K562 (cell line): ENCODE measurements around the gene ANTXRL. TPM values are rescaled to one million over a fixed set of nuclear protein-coding genes. Genes with fewer than 3 reads are reported as not detected.
"Not testable (repeated sequence)": the region's sequence is repeated elsewhere in the genome, so short reads cannot be mapped to it uniquely, and the experiment has no call there.

ENCODE experiments used
- ATAC-seq: fragments of 200-7000 bp; cut with Tn5 transposase; 3 replicates; pipeline ENCODE4 v1.9.1; 2020; ENCODE audit warnings: moderate library complexity
- BruUV-seq: library from RNA; stranded (reverse); fragments of 400-500 nt; replicated peaks from 2 replicates; lab custom pipeline; 2021; lab: Mats Ljungman, UMichigan
- CTCF ChIA-PET: fragments of 300-600 bp; formaldehyde crosslinking; extraction: SDS; loops from one replicate; lab custom pipeline; 2021; ENCODE audit warnings: low intra/inter-chr PET ratio; lab: Yijun Ruan, JAX
- POLR2A ChIA-PET: fragments of 300-600, 350-650 bp; sonication (Branson Sonifier 250); formaldehyde crosslinking; extraction: SDS; loops from one replicate; lab custom pipeline; 2021; ENCODE audit warnings: antibody characterized with exemption, inconsistent platforms; lab: Yijun Ruan, JAX
- DNase-seq, 4 experiments: peaks; one replicate each; pipeline versions ENCODE4 v3.0.0 to v3.0.0-alpha.2; 2011 to 2018; ENCODE audit warnings: low spot score in 3 of 4, mixed read lengths in 3 of 4; ENCODE audit errors: extremely low read depth in 1 of 4
- FAIRE-seq: peaks from 2 replicates; lab custom pipeline; 2011; peaks lifted over from hg19 to GRCh38; lab: Jason Lieb, UNC
- H2AFZ ChIP-seq: 2 replicates; pipeline ENCODE4 v1.6.0; 2011; ENCODE audit warnings: low read depth, low read length, control low read depth, inconsistent platforms
- H3K27ac ChIP-seq: fragments of 200-600 bp; 3 replicates; pipeline ENCODE4 v1.8.0; 2011; ENCODE audit warnings: low read depth, mild to moderate bottlenecking, control low read depth, inconsistent platforms, low read length, moderate library complexity, mixed read lengths; ENCODE audit errors: extremely low read depth
- H3K27me3 ChIP-seq, 2 experiments: fragments of 300-600 bp in 1 of 2; 2 replicates in 1 of 2; 3 replicates in 1 of 2; pipeline versions ENCODE4 v1.6.0 to v1.8.0; 2011; ENCODE audit warnings: inconsistent platforms in 2 of 2, low read length in 2 of 2, mild to moderate bottlenecking in 1 of 2, mixed read lengths in 1 of 2, moderate library complexity in 1 of 2; ENCODE audit not compliant: control insufficient read depth in 2 of 2, insufficient read depth in 2 of 2
- H3K36me3 ChIP-seq: fragments of 300-600 bp; 3 replicates; pipeline ENCODE4 v1.8.0; 2011; ENCODE audit warnings: mild to moderate bottlenecking, low read length, inconsistent platforms; ENCODE audit not compliant: control insufficient read depth, insufficient read depth
- H3K4me1 ChIP-seq, 2 experiments: fragments of 200-600 bp in 1 of 2; replicated peaks in 1 of 2; 2 replicates in 1 of 2; 3 replicates in 1 of 2; pipeline versions ENCODE4 v1.5.1 to v1.8.0; 2011; ENCODE audit warnings: inconsistent platforms in 2 of 2, low read length in 2 of 2, mild to moderate bottlenecking in 1 of 2, mixed read lengths in 1 of 2, moderate library complexity in 1 of 2; ENCODE audit not compliant: control insufficient read depth in 2 of 2, insufficient read depth in 2 of 2
- H3K4me2 ChIP-seq: 2 replicates; pipeline ENCODE4 v1.6.1; 2011; ENCODE audit warnings: low read length, control low read depth, inconsistent platforms, mixed read lengths; ENCODE audit not compliant: insufficient read depth
- H3K4me3 ChIP-seq: fragments of 200-600 bp; sonication (generic), shearing (Covaris generic); 2 replicates; pipeline ENCODE4 v1.5.1; 2016; ENCODE audit warnings: control low read depth, inconsistent platforms
- H3K79me2 ChIP-seq: fragments of 200-600 bp; 3 replicates; pipeline ENCODE4 v1.8.0; 2011; ENCODE audit warnings: low read length, inconsistent platforms; ENCODE audit not compliant: control insufficient read depth, insufficient read depth
- H3K9ac ChIP-seq, 2 experiments: 2 replicates each; pipeline versions ENCODE4 v1.6.0 to v1.6.1; 2011; ENCODE audit warnings: low read depth in 2 of 2, low read length in 2 of 2, control low read depth in 1 of 2, inconsistent platforms in 1 of 2, mild to moderate bottlenecking in 1 of 2, mixed read lengths in 1 of 2; ENCODE audit not compliant: insufficient read depth in 1 of 2
- H3K9me1 ChIP-seq: one replicate; pipeline ENCODE4 v1.6.0; 2011; ENCODE audit warnings: inconsistent platforms, mild to moderate bottlenecking, low read length, moderate library complexity; ENCODE audit not compliant: control insufficient read depth, insufficient read depth
- H3K9me3 ChIP-seq: replicated peaks from 2 replicates; pipeline ENCODE4 v1.5.1; 2011; ENCODE audit warnings: low read depth, low read length, inconsistent platforms; ENCODE audit not compliant: control insufficient read depth, insufficient read depth
- H4K20me1 ChIP-seq: replicated peaks from 2 replicates; pipeline ENCODE4 v1.6.1; 2011; ENCODE audit warnings: low read length, inconsistent platforms, mixed read lengths; ENCODE audit not compliant: control insufficient read depth, insufficient read depth
- IFI16 ChIP-seq: fragments of 250-450 bp; sonication (Bioruptor Pico); IDR thresholded peaks from 2 replicates; pipeline ENCODE4 v2.1.2; 2022; ENCODE audit warnings: mild to moderate bottlenecking, inconsistent platforms
- WGBS: fragments of 100-300 bp; shearing (Covaris generic); methylation state at CpG from one replicate; pipeline ENCODE4 v1.1.6; 2016; ENCODE audit warnings: low coverage, mixed read lengths; ENCODE audit not compliant: insufficient coverage; ENCODE audit errors: missing lambda C conversion rate; 5-methylcytosine and 5-hydroxymethylcytosine counted together
- in situ Hi-C: fragments of 300-500 bp; cut with MboI; formaldehyde crosslinking; loops from 4 replicates; pipeline ENCODE4 v1.15.0; 2018; ENCODE audit warnings: inconsistent platforms, mixed read lengths
- intact Hi-C: fragments of 100-400 bp; cut with micrococcal nuclease; formaldehyde crosslinking; loops from 2 replicates; pipeline ENCODE4 v1.14.2; 2022
- polyA plus RNA-seq, 8 experiments: library from polyadenylated mRNA; depleted of rRNA in 4 of 8; stranded (reverse) in 5 of 8; unstranded in 3 of 8; fragments of >200 nt; fragmentation: Nextera tagmentation in 2 of 8; fragmentation: Illumina TruSeq in 1 of 8; extraction: Ambion mirVana in 2 of 8; extraction: Trizol in 1 of 8; gene quantifications; 2 replicates each; pipeline versions ENCODE4 v1.2.1 to v1.2.3, GENCODE V29; 2011 to 2014; ENCODE audit warnings: inconsistent platforms in 1 of 8, missing spikeins in 1 of 8
- total RNA-seq, 7 experiments: library from RNA; depleted of rRNA in 6 of 7; stranded (reverse); fragments of >200 nt in 6 of 7; fragmentation: Illumina TruSeq in 2 of 7; extraction: Trizol in 2 of 7; gene quantifications; 2 replicates each; pipeline versions ENCODE4 v1.2.1 to v1.2.3, GENCODE V29; 2011 to 2021; ENCODE audit warnings: low replicate concordance in 1 of 7
- TF ChIP-seq, protein P1 (sequence below), 2 experiments: fragments of 450-650 bp; IDR thresholded peaks; 2 replicates each; pipeline ENCODE4 v1.6.1; 2016
- TF ChIP-seq, protein P2 (sequence below): sonication (generic); formaldehyde crosslinking; IDR thresholded peaks from 2 replicates; pipeline ENCODE4 v1.8.0; 2023; ENCODE audit warnings: missing genetic modification reagents, mild to moderate bottlenecking, borderline replicate concordance
- TF ChIP-seq, protein P3 (sequence below): fragments of 450-650 bp; conservative IDR thresholded peaks from 2 replicates; pipeline ENCODE4 v1.6.1; 2016; ENCODE audit warnings: missing genetic modification characterization, low read depth, mild to moderate bottlenecking, missing compliant biosample characterization, moderate library complexity

Gene ANTXRL
- total and polyA plus RNA-seq, 9 of the 15 experiments (the other 6 are each of a cell fraction or from before 2014, with no cell fraction given), result not detected

DNA sequence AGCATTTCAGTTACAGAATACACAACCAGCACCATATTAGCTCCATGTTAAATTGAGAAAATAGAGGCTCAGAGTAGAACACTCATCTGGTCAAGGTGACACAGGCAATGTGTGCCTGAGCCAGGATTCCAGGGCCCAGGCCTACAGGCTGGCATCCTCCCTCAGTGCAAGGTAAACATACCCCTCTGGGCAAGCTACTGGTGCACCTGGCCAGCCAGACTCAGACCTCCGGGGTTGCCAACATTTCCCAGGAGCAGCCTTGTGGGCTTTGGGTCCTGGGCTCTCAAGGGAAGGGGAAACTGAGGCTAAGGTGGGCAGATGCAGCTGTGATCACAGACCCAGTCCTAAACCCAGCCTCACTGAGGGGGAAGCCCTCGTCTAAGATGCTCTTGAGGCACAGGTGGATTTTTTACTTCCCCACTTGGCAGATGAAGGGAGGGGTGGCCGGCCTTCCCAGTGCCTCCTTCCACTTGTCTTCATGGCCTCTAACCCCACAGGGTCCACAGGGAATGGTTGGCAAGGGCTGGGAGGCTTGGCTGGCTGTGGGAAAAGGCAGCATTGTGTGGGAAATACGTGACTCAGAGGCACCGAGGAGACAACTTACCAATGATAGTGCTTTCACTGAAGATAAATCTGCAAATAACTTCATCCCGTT, 23.8 kb upstream of the ANTXRL start:
- H2AFZ ChIP-seq, H3K4me2 ChIP-seq, H3K4me1 ChIP-seq, H3K9ac ChIP-seq, H3K9me3 ChIP-seq, POLR2A ChIA-PET, DNase-seq, H4K20me1 ChIP-seq, H3K9me1 ChIP-seq, FAIRE-seq, BruUV-seq, H3K27ac ChIP-seq, H3K79me2 ChIP-seq, intact Hi-C loops, CTCF ChIA-PET, H3K4me3 ChIP-seq, ATAC-seq, H3K36me3 ChIP-seq: not testable (repeated sequence)
- WGBS, result 0% methylated on average over 6 of the region's 6 CpGs
- in situ Hi-C loops, result loop anchor here (5.0 kb wide), 1 partner anchor 39 kb away; no protein-coding TSS in a partner anchor
- peaks cover 21 to 22% of the 10 kb centered on the region in 2 experiments for H3K27me3 ChIP-seq

DNA sequence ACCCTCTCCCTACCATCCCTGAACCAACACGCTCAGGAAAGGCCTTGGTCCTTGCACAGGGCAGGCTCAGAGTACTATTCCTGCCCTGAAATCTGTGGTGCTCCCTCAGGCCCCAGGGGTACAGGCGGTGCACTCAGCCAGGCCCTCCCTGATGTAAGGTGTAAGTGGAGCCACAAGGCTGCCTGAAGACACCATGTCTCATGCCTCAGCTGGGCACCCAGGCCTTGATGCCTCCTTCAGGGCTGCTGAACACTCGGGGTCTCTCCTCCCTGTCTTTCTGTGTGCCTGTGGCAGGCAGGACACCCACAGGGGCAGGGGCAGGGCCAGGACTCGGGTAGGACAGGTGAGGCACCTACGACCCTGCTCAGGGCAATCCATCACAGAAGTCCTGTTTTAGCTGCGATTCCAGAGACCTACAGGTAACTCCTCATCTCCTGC, 22.9 kb upstream of the ANTXRL start:
- ATAC-seq (0 out of 3 replicates have a peak, but pooled peaks have one; percentile 11), DNase-seq (no peak), FAIRE-seq (no peak)
- peaks cover 21 to 22% of the 10 kb centered on the region in 2 experiments for H3K27me3 ChIP-seq
- H3K9me1 ChIP-seq, result no peaks in the 10 kb centered on the region
- no peaks in the 10 kb centered on the region for H3K9me3 ChIP-seq
- H3K4me2 ChIP-seq, result no peak overlapping the region
- no peak overlapping the region for H3K4me3 ChIP-seq
- intact Hi-C loops, result no loop called here
- in situ Hi-C loops, result loop anchor here (5.0 kb wide), 1 partner anchor 38 kb away; no protein-coding TSS in a partner anchor
- no peak overlapping the region for H3K27ac ChIP-seq
- no TSS peak for BruUV-seq
- no peaks in the 10 kb centered on the region for H3K79me2 ChIP-seq
- no peak overlapping the region for H2AFZ ChIP-seq
- WGBS, result under 1% methylated on average over 6 of the region's 6 CpGs
- H3K4me1 ChIP-seq, result peaks cover 2 to 7% of the 10 kb centered on the region in 2 experiments; a peak in 4 of 5 replicates
- H4K20me1 ChIP-seq, result peaks cover 5% of the 10 kb centered on the region
- ChIA-PET POLR2A (no interaction called here), CTCF (no interaction called here)
- no peak overlapping the region for H3K9ac ChIP-seq
- no peaks in the 10 kb centered on the region for H3K36me3 ChIP-seq
- TF ChIP-seq, protein P1, sequence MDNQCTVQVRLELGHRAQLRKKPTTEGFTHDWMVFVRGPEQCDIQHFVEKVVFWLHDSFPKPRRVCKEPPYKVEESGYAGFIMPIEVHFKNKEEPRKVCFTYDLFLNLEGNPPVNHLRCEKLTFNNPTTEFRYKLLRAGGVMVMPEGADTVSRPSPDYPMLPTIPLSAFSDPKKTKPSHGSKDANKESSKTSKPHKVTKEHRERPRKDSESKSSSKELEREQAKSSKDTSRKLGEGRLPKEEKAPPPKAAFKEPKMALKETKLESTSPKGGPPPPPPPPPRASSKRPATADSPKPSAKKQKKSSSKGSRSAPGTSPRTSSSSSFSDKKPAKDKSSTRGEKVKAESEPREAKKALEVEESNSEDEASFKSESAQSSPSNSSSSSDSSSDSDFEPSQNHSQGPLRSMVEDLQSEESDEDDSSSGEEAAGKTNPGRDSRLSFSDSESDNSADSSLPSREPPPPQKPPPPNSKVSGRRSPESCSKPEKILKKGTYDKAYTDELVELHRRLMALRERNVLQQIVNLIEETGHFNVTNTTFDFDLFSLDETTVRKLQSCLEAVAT (IDR thresholded peaks at IDR 0.05), result no peak
- TF ChIP-seq, protein P2, sequence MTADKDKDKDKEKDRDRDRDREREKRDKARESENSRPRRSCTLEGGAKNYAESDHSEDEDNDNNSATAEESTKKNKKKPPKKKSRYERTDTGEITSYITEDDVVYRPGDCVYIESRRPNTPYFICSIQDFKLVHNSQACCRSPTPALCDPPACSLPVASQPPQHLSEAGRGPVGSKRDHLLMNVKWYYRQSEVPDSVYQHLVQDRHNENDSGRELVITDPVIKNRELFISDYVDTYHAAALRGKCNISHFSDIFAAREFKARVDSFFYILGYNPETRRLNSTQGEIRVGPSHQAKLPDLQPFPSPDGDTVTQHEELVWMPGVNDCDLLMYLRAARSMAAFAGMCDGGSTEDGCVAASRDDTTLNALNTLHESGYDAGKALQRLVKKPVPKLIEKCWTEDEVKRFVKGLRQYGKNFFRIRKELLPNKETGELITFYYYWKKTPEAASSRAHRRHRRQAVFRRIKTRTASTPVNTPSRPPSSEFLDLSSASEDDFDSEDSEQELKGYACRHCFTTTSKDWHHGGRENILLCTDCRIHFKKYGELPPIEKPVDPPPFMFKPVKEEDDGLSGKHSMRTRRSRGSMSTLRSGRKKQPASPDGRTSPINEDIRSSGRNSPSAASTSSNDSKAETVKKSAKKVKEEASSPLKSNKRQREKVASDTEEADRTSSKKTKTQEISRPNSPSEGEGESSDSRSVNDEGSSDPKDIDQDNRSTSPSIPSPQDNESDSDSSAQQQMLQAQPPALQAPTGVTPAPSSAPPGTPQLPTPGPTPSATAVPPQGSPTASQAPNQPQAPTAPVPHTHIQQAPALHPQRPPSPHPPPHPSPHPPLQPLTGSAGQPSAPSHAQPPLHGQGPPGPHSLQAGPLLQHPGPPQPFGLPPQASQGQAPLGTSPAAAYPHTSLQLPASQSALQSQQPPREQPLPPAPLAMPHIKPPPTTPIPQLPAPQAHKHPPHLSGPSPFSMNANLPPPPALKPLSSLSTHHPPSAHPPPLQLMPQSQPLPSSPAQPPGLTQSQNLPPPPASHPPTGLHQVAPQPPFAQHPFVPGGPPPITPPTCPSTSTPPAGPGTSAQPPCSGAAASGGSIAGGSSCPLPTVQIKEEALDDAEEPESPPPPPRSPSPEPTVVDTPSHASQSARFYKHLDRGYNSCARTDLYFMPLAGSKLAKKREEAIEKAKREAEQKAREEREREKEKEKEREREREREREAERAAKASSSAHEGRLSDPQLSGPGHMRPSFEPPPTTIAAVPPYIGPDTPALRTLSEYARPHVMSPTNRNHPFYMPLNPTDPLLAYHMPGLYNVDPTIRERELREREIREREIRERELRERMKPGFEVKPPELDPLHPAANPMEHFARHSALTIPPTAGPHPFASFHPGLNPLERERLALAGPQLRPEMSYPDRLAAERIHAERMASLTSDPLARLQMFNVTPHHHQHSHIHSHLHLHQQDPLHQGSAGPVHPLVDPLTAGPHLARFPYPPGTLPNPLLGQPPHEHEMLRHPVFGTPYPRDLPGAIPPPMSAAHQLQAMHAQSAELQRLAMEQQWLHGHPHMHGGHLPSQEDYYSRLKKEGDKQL (CRISPR knock-in tag), result no peak
- TF ChIP-seq IFI16 (CRISPR knock-in tag), result no peak
- TF ChIP-seq, protein P3, sequence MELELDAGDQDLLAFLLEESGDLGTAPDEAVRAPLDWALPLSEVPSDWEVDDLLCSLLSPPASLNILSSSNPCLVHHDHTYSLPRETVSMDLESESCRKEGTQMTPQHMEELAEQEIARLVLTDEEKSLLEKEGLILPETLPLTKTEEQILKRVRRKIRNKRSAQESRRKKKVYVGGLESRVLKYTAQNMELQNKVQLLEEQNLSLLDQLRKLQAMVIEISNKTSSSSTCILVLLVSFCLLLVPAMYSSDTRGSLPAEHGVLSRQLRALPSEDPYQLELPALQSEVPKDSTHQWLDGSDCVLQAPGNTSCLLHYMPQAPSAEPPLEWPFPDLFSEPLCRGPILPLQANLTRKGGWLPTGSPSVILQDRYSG (tag), result no peak
